K562 (cell line): ENCODE results near the gene SRPK3. TPM values are rescaled to one million over a fixed set of nuclear protein-coding genes. Genes with fewer than 3 reads are reported as not detected.

Experiments used
- CTBP1 ChIP-seq: fragments of 450-650 bp; IDR thresholded peaks from 2 replicates; pipeline ENCODE4 v1.6.1; 2016; ENCODE audit warnings: borderline replicate concordance
- DIDO1 ChIP-seq: fragments of 450-650 bp; IDR thresholded peaks from 2 replicates; pipeline ENCODE4 v1.6.1; 2016; ENCODE audit warnings: low read depth, missing biosample characterization, missing genetic modification characterization
- E4F1 ChIP-seq: fragments of 250-450 bp; sonication (Bioruptor Pico); IDR thresholded peaks from 2 replicates; pipeline ENCODE4 v1.5.0; 2021; ENCODE audit warnings: mild to moderate bottlenecking, borderline replicate concordance
- FOXK1 ChIP-seq: sonication (generic); formaldehyde crosslinking; IDR thresholded peaks from 2 replicates; pipeline ENCODE4 v1.8.0; 2022; ENCODE audit warnings: missing genetic modification reagents, mild to moderate bottlenecking, borderline replicate concordance
- KAT8 ChIP-seq: fragments of 450-650 bp; IDR thresholded peaks from 2 replicates; pipeline ENCODE4 v1.6.1; 2016; ENCODE audit warnings: low read depth, mild to moderate bottlenecking
- RBM39 ChIP-seq: fragments of 200-400 bp; formaldehyde crosslinking; optimal IDR thresholded peaks from 2 replicates; pipeline ENCODE3; 2018; ENCODE audit warnings: low read depth, low read length
- RNF219 ChIP-seq: fragments of 250-450 bp; sonication (Bioruptor Pico); IDR thresholded peaks from 2 replicates; pipeline ENCODE4 v1.5.0; 2022; ENCODE audit warnings: mild to moderate bottlenecking
- RUNX1 ChIP-seq: sonication (generic); IDR thresholded peaks from 2 replicates; pipeline ENCODE4 v1.6.1; 2016; ENCODE audit warnings: antibody characterized with exemption, low read depth
- SAFB ChIP-seq: fragments of 200-400 bp; formaldehyde crosslinking; IDR thresholded peaks from 2 replicates; pipeline ENCODE4 v1.6.1; 2017; ENCODE audit warnings: low read depth, low read length, borderline replicate concordance
- STAG1 ChIP-seq: sonication (generic); formaldehyde crosslinking; IDR thresholded peaks from 2 replicates; pipeline ENCODE4 v1.5.0; 2020; ENCODE audit warnings: missing genetic modification reagents, borderline replicate concordance
- SUPT5H ChIP-seq: fragments of 450-650 bp; IDR thresholded peaks from 2 replicates; pipeline ENCODE4 v1.6.1; 2016
- ZBTB1 ChIP-seq: sonication (generic); formaldehyde crosslinking; IDR thresholded peaks from 2 replicates; pipeline ENCODE4 v1.8.1; 2023; ENCODE audit warnings: missing genetic modification reagents, low read depth, mild to moderate bottlenecking, borderline replicate concordance
- ZBTB7A ChIP-seq: IDR thresholded peaks from 2 replicates; pipeline ENCODE4 v1.6.1; 2011; ENCODE audit warnings: low read depth, mild to moderate bottlenecking, low read length, moderate library complexity, borderline replicate concordance; ENCODE audit not compliant: control insufficient read depth
- ZNF224 ChIP-seq: sonication (generic); formaldehyde crosslinking; IDR thresholded peaks from 2 replicates; pipeline ENCODE4 v1.8.0; 2022; ENCODE audit warnings: mild to moderate bottlenecking, missing genetic modification reagents
- ZNF561 ChIP-seq: fragments of 450-650 bp; formaldehyde crosslinking; conservative IDR thresholded peaks from 2 replicates; pipeline ENCODE4 v1.4.0; 2020; ENCODE audit warnings: mild to moderate bottlenecking, moderate library complexity
- ZNF780A ChIP-seq: fragments of 250-450 bp; sonication (Bioruptor Pico); IDR thresholded peaks from 2 replicates; pipeline ENCODE4 v1.5.0; 2021; ENCODE audit warnings: mild to moderate bottlenecking
- polyA plus RNA-seq, 8 experiments: library from polyadenylated mRNA; depleted of rRNA in 4 of 8; stranded (reverse) in 5 of 8; unstranded in 3 of 8; fragments of >200 nt; fragmentation: Nextera tagmentation in 2 of 8; fragmentation: Illumina TruSeq in 1 of 8; extraction: Ambion mirVana in 2 of 8; extraction: Trizol in 1 of 8; gene quantifications; 2 replicates each; pipeline versions ENCODE4 v1.2.1 to v1.2.3, GENCODE V29; 2011 to 2014; ENCODE audit warnings: inconsistent platforms in 1 of 8, missing spikeins in 1 of 8
- total RNA-seq, 7 experiments: library from RNA; depleted of rRNA in 6 of 7; stranded (reverse); fragments of >200 nt in 6 of 7; fragmentation: Illumina TruSeq in 2 of 7; extraction: Trizol in 2 of 7; gene quantifications; 2 replicates each; pipeline versions ENCODE4 v1.2.1 to v1.2.3, GENCODE V29; 2011 to 2021; ENCODE audit warnings: low replicate concordance in 1 of 7
- TF ChIP-seq, protein P1 (sequence below): fragments of 450-650 bp; IDR thresholded peaks from 2 replicates; pipeline ENCODE4 v1.6.1; 2016; ENCODE audit warnings: borderline replicate concordance

SRPK3 gene
- total and polyA plus RNA-seq, 9 of the 15 experiments (the other 6 are each of a cell fraction or from before 2014, with no cell fraction given): 0.01 to 0.09 (median 0.04) TPM; not detected in 2

GRCh38 chrX:153794018-153794896 is 13.4 kb downstream of the SRPK3 start, which contains the start of the genes IDH3G and SSR4 (continued):
- no peak for TF ChIP-seq ZNF561 (CRISPR knock-in tag)
- TF ChIP-seq CTBP1: peak; percentile 81
- no peak for TF ChIP-seq RNF219
- no peak for TF ChIP-seq KAT8
- no peak for TF ChIP-seq ZNF780A (CRISPR knock-in tag)
- TF ChIP-seq DIDO1 (tag): 0 out of 2 replicates have a peak, but pooled peaks have one; percentile 9
- TF ChIP-seq STAG1 (CRISPR knock-in tag): no peak
- TF ChIP-seq SAFB: no peak
- TF ChIP-seq E4F1 (CRISPR knock-in tag): no peak
- peak; percentile 74 for TF ChIP-seq SUPT5H
- no peak for TF ChIP-seq RUNX1
- TF ChIP-seq ZBTB7A: peak; percentile 84
- TF ChIP-seq ZBTB1 (CRISPR knock-in tag): no peak
- no peak for TF ChIP-seq ZNF224 (CRISPR knock-in tag)
- no peak; the same call in 1 of the 2 replicates for TF ChIP-seq FOXK1
- TF ChIP-seq, protein P1, sequence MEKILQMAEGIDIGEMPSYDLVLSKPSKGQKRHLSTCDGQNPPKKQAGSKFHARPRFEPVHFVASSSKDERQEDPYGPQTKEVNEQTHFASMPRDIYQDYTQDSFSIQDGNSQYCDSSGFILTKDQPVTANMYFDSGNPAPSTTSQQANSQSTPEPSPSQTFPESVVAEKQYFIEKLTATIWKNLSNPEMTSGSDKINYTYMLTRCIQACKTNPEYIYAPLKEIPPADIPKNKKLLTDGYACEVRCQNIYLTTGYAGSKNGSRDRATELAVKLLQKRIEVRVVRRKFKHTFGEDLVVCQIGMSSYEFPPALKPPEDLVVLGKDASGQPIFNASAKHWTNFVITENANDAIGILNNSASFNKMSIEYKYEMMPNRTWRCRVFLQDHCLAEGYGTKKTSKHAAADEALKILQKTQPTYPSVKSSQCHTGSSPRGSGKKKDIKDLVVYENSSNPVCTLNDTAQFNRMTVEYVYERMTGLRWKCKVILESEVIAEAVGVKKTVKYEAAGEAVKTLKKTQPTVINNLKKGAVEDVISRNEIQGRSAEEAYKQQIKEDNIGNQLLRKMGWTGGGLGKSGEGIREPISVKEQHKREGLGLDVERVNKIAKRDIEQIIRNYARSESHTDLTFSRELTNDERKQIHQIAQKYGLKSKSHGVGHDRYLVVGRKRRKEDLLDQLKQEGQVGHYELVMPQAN: peak; percentile 85
- no peak for TF ChIP-seq RBM39
